ENCODE results near the gene CDH22. TPM values are rescaled to one million over a fixed set of nuclear protein-coding genes. Genes with fewer than 3 reads are reported as not detected.

CDH22 gene
- total and polyA plus RNA-seq, 9 of the 15 experiments (the other 6 are each of a cell fraction or from before 2014, with no cell fraction given) = 0.07 to 0.08 TPM; not detected in 7

- H3K79me2 ChIP-seq (ENCODE audit: control insufficient read depth, insufficient read depth, low read length) = no peaks in the 10 kb centered on the region
- ChIA-PET CTCF (ENCODE audit: low intra/inter-chr PET ratio) (no interaction called here), POLR2A (interaction anchor here (0.7 kb wide), 1 partner anchor 61 kb away, joined by 3 read pairs; no protein-coding TSS in a partner anchor)
- in situ Hi-C loops (cut with MboI) (no loop called here), intact Hi-C loops (cut with micrococcal nuclease) (no loop called here)
- DNase-seq (ENCODE audit: extremely low read depth in 1 of 4, low spot score in 3 of 4) (no peak), FAIRE-seq (no peak), ATAC-seq (no peak)
- no peaks in the 10 kb centered on the region; a peak in 1 of 5 replicates for H3K4me1 ChIP-seq (replicated peaks in 1 of 2; ENCODE audit: control insufficient read depth in 2 of 2, insufficient read depth in 2 of 2, low read length in 2 of 2)
- H3K4me3 ChIP-seq = no peak overlapping the region
- no peak overlapping the region for H3K27ac ChIP-seq (ENCODE audit: extremely low read depth, low read depth, low read length)
- H2AFZ ChIP-seq (ENCODE audit: low read depth, low read length) = no peak overlapping the region
- no peaks in the 10 kb centered on the region for H4K20me1 ChIP-seq (replicated peaks; ENCODE audit: control insufficient read depth, insufficient read depth, low read length)
- BruUV-seq (replicated peaks) = no TSS peak
- no peaks in the 10 kb centered on the region for H3K36me3 ChIP-seq (ENCODE audit: control insufficient read depth, insufficient read depth, low read length)
- H3K9ac ChIP-seq (ENCODE audit: insufficient read depth in 1 of 2, low read depth in 2 of 2, low read length in 2 of 2) = peak overlapping the region in 1 of 2 experiments; percentile 46; a peak in 2 of 4 replicates
- H3K27me3 ChIP-seq (ENCODE audit: control insufficient read depth in 2 of 2, insufficient read depth in 2 of 2, low read length in 2 of 2) = peaks cover 0 to 12% of the 10 kb centered on the region in 2 experiments; a peak in 3 of 5 replicates
- H3K4me2 ChIP-seq (ENCODE audit: insufficient read depth, low read length) = no peak overlapping the region
- 4% methylated on average over 17 of the region's 19 CpGs for WGBS (ENCODE audit: insufficient coverage, low coverage, missing lambda C conversion rate)
- no peaks in the 10 kb centered on the region; the same call in 1 of the 2 replicates for H3K9me3 ChIP-seq (replicated peaks; ENCODE audit: control insufficient read depth, insufficient read depth, low read depth, low read length)
- peaks cover 3% of the 10 kb centered on the region for H3K9me1 ChIP-seq (ENCODE audit: control insufficient read depth, insufficient read depth, low read length)
- TF ChIP-seq TRIM25 (IDR thresholded peaks at IDR 0.05; ENCODE audit: borderline replicate concordance) (no peak), TRIM28 (IDR thresholded peaks at IDR 0.05) (no peak), SPI1 (IDR thresholded peaks at IDR 0.05; ENCODE audit: borderline replicate concordance, low read depth, low read length) (no peak), NR3C1 (CRISPR knock-in tag; IDR thresholded peaks at IDR 0.05) (no peak), PREB (CRISPR knock-in tag; IDR thresholded peaks at IDR 0.05) (no peak), PBX2 (CRISPR knock-in tag; IDR thresholded peaks at IDR 0.05; ENCODE audit: low read depth) (no peak), PBX2 (tag; conservative IDR thresholded peaks at IDR 0.05; ENCODE audit: low read depth) (no peak), NR1H2 (CRISPR knock-in tag; IDR thresholded peaks at IDR 0.05) (no peak), TOE1 (IDR thresholded peaks at IDR 0.05; ENCODE audit: borderline replicate concordance) (no peak), TOE1 (CRISPR knock-in tag; IDR thresholded peaks at IDR 0.05; ENCODE audit: borderline replicate concordance, low read depth) (no peak), ZNF140 (CRISPR knock-in tag; IDR thresholded peaks at IDR 0.05) (no peak), CREB3 (tag; conservative IDR thresholded peaks at IDR 0.05; ENCODE audit: low read depth) (no peak), ZNF589 (CRISPR knock-in tag; IDR thresholded peaks at IDR 0.05; ENCODE audit: low read depth) (no peak)
These were observed 40.1 kb downstream of the CDH22 start for GRCh38 chr20:46268131-46268614.
